Measurements from ENCODE around the gene IFT43. TPM values are rescaled to one million over a fixed set of nuclear protein-coding genes. Genes with fewer than 3 reads are reported as not detected.

IFT43 gene
- total and polyA plus RNA-seq, 2 donors (not counting 3 experiments of a cell fraction or from before 2014, with no cell fraction given): 22.3 to 39.0 TPM

GRCh38 chr14:76023757-76024156, 38.2 kb downstream of the IFT43 start:
- dilution Hi-C loops (cut with MboI; ENCODE audit: extremely low pct_ligation_motif_present, low sequenced_read_pairs): no loop called here
- no peak for TF ChIP-seq POLR2AphosphoS5 (IDR thresholded peaks at IDR 0.05; ENCODE audit: insufficient read depth, low read depth, low read length)
- no peaks in the 10 kb centered on the region for H3K79me2 ChIP-seq (ENCODE audit: control insufficient read depth, insufficient read depth, low read length)
- ChIA-PET POLR2A (no interaction called here), CTCF (interaction anchor here (0.7 to 1.3 kb wide), 2 partner anchors 315 to 363 kb away, joined by 4 read pairs; no protein-coding TSS in a partner anchor)
- no peak overlapping the region for H3K27ac ChIP-seq (ENCODE audit: insufficient read depth, low read depth, low read length)
- no peak for FAIRE-seq
- no peak overlapping the region for H3K9ac ChIP-seq (replicated peaks; ENCODE audit: extremely low read depth, insufficient read depth, low read length)
- no TSS peak for BruUV-seq (replicated peaks)
- H3K27me3 ChIP-seq (ENCODE audit: control insufficient read depth in 2 of 2, insufficient read depth in 2 of 2, low read length in 2 of 2): no peaks in the 10 kb centered on the region
- H4K20me1 ChIP-seq (replicated peaks; ENCODE audit: control insufficient read depth, extremely low read depth, insufficient read depth, low read length): no peaks in the 10 kb centered on the region
- H3K4me3 ChIP-seq (replicated peaks in 1 of 3; ENCODE audit: insufficient read depth in 1 of 3, low read depth in 1 of 3, low read length in 3 of 3): no peak overlapping the region
- H3K4me2 ChIP-seq (ENCODE audit: insufficient read depth, low read length): no peak overlapping the region
- H3K4me1 ChIP-seq (ENCODE audit: control insufficient read depth, extremely low read depth, insufficient read depth, low read length): no peaks in the 10 kb centered on the region
- H3K9me3 ChIP-seq (replicated peaks; ENCODE audit: control insufficient read depth, insufficient read depth, low read length): no peaks in the 10 kb centered on the region
- no peaks in the 10 kb centered on the region for H3K9me1 ChIP-seq (replicated peaks; ENCODE audit: control insufficient read depth, extremely low read depth, insufficient read depth, low read length)
- no peak for DNase-seq (ENCODE audit: low read depth, low spot score)
- peaks cover 0 to 4% of the 10 kb centered on the region in 2 experiments for H3K36me3 ChIP-seq (ENCODE audit: control insufficient read depth in 2 of 2, extremely low read depth in 1 of 2, insufficient read depth in 2 of 2, low read length in 2 of 2)
- no peak overlapping the region for H2AFZ ChIP-seq (ENCODE audit: low read depth, low read length)
- intact Hi-C loops (cut with micrococcal nuclease): no loop called here

DNA sequence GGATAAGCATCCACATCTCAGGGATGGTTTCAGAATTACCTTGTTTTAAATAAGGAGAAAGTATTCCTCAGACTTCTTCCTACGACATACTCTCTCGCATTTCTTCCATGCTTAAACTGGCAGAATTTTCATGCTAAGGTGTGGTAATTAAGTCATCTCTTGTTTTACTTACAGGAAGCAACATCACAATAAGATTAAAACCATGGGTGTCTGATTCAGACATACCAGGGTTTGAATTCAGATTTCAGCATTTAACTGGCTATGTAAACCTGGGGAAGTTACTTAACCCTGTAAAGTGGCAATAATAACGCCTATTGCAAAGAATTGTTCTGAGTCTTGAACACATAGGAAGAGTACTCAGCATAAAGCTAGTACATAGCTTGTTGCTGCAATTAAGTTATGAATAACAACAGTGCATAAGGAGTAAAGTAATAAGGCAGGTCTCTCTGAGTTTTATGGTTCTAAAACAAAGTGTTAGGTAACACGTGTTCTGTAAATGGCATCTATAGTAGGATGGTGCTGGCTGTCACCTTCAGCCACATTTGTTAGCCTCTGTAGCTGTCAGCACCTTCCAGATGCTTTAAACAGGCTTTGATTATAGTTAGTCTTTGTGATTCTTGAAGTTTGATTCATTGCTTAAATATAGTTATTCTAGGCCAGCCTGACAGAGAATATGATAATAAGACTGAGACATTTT, 38.8 kb downstream of the IFT43 start:
- Histone ChIP-seq H4K20me1 (replicated peaks; ENCODE audit: control insufficient read depth, extremely low read depth, insufficient read depth, low read length) (no peaks in the 10 kb centered on the region), H3K4me3 (replicated peaks in 1 of 3; ENCODE audit: insufficient read depth in 1 of 3, low read depth in 1 of 3, low read length in 3 of 3) (no peak overlapping the region), H3K36me3 (ENCODE audit: control insufficient read depth in 2 of 2, extremely low read depth in 1 of 2, insufficient read depth in 2 of 2, low read length in 2 of 2) (peaks cover 0 to 4% of the 10 kb centered on the region in 2 experiments), H2AFZ (ENCODE audit: low read depth, low read length) (no peak overlapping the region), H3K27me3 (ENCODE audit: control insufficient read depth in 2 of 2, insufficient read depth in 2 of 2, low read length in 2 of 2) (no peaks in the 10 kb centered on the region), H3K4me2 (ENCODE audit: insufficient read depth, low read length) (no peak overlapping the region), H3K9ac (replicated peaks; ENCODE audit: extremely low read depth, insufficient read depth, low read length) (no peak overlapping the region), H3K27ac (ENCODE audit: insufficient read depth, low read depth, low read length) (no peak overlapping the region), H3K79me2 (ENCODE audit: control insufficient read depth, insufficient read depth, low read length) (no peaks in the 10 kb centered on the region), H3K9me3 (replicated peaks; ENCODE audit: control insufficient read depth, insufficient read depth, low read length) (no peaks in the 10 kb centered on the region), H3K9me1 (replicated peaks; ENCODE audit: control insufficient read depth, extremely low read depth, insufficient read depth, low read length) (no peaks in the 10 kb centered on the region), H3K4me1 (ENCODE audit: control insufficient read depth, extremely low read depth, insufficient read depth, low read length) (no peaks in the 10 kb centered on the region)
- BruUV-seq (replicated peaks): no TSS peak
- dilution Hi-C loops (cut with MboI; ENCODE audit: extremely low pct_ligation_motif_present, low sequenced_read_pairs): no loop called here
- intact Hi-C loops (cut with micrococcal nuclease): no loop called here
- ChIA-PET POLR2A (no interaction called here), CTCF (no interaction called here)
- no peak for TF ChIP-seq GATA2 (IDR thresholded peaks at IDR 0.05; ENCODE audit: insufficient read depth, insufficient read length, low read depth, low read length)
- no peak for TF ChIP-seq POLR2AphosphoS5 (IDR thresholded peaks at IDR 0.05; ENCODE audit: insufficient read depth, low read depth, low read length)
- TF ChIP-seq JUN (IDR thresholded peaks at IDR 0.05; ENCODE audit: borderline replicate concordance, insufficient read depth, insufficient read length, low read depth): no peak
- TF ChIP-seq POLR2A (IDR thresholded peaks at IDR 0.05; ENCODE audit: low read depth, low read length): no peak
- TF ChIP-seq, protein P1, sequence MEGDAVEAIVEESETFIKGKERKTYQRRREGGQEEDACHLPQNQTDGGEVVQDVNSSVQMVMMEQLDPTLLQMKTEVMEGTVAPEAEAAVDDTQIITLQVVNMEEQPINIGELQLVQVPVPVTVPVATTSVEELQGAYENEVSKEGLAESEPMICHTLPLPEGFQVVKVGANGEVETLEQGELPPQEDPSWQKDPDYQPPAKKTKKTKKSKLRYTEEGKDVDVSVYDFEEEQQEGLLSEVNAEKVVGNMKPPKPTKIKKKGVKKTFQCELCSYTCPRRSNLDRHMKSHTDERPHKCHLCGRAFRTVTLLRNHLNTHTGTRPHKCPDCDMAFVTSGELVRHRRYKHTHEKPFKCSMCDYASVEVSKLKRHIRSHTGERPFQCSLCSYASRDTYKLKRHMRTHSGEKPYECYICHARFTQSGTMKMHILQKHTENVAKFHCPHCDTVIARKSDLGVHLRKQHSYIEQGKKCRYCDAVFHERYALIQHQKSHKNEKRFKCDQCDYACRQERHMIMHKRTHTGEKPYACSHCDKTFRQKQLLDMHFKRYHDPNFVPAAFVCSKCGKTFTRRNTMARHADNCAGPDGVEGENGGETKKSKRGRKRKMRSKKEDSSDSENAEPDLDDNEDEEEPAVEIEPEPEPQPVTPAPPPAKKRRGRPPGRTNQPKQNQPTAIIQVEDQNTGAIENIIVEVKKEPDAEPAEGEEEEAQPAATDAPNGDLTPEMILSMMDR (IDR thresholded peaks at IDR 0.05; ENCODE audit: extremely low read depth in 1 of 2, insufficient read depth in 1 of 2, low read depth in 1 of 2, low read length in 2 of 2): no peak
- no peak for TF ChIP-seq MYC (IDR thresholded peaks at IDR 0.05; ENCODE audit: low read depth, low read length)
- TF ChIP-seq, protein P2, sequence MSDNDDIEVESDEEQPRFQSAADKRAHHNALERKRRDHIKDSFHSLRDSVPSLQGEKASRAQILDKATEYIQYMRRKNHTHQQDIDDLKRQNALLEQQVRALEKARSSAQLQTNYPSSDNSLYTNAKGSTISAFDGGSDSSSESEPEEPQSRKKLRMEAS (IDR thresholded peaks at IDR 0.05; ENCODE audit: insufficient read depth, insufficient read length): no peak
- TF ChIP-seq EZH2 (IDR thresholded peaks at IDR 0.05; ENCODE audit: borderline replicate concordance, low read depth, low read length, severe bottlenecking): no peak
- TF ChIP-seq FOS (IDR thresholded peaks at IDR 0.05; ENCODE audit: borderline replicate concordance, insufficient read depth, low read length): no peak
- DNase-seq (ENCODE audit: low read depth, low spot score): no peak
- FAIRE-seq: no peak
